Measurements from ENCODE around the gene CPXCR1.
A peak's percentile ranks its signal among the peaks of the same experiment; 100 is the strongest.

CPXCR1 gene

DNA sequence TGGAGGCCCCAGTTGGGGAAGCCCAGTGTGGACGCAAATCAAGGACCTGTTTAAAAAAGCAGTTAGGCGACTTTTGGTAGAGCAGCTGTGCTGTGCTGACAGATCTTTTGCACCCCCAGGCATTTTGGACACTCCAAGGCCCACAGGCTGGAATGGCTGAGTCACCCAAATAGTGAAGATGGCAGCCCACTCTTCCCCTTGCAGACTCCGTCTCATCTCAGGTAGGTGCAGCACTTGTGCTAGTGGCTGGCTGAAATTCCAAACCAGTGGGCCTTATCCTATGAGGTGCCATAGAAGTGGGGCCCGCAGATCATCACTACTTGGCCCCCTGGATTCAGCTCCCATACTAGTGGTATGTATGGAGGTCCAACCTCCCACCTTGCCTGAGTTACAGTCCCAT is 42.8 kb downstream of the CPXCR1 start:
- Histone ChIP-seq H3K9ac (ENCODE audit: low read depth, low read length, poor library complexity) (no peak overlapping the region), H2AFZ (ENCODE audit: low read length) (peak overlapping the region; percentile 24), H2BK12ac (ENCODE audit: low read length) (no peak overlapping the region), H3K27ac (replicated peaks; ENCODE audit: low read length) (no peak overlapping the region), H2BK15ac (ENCODE audit: low read length) (no peak overlapping the region), H4K91ac (ENCODE audit: low read depth, low read length, poor library complexity) (no peak overlapping the region), H3K79me1 (ENCODE audit: low read depth, low read length) (no peaks in the 10 kb centered on the region), H3K4me1 (ENCODE audit: control insufficient read depth in 2 of 2, insufficient read depth in 1 of 2, low read depth in 1 of 2, low read length in 2 of 2) (no peaks in the 10 kb centered on the region), H3K4me2 (ENCODE audit: insufficient read depth, low read length, poor library complexity, severe bottlenecking) (no peak overlapping the region), H3K18ac (ENCODE audit: low read length) (no peak overlapping the region), H3K4ac (ENCODE audit: low read length) (no peak overlapping the region), H3K9me3 (replicated peaks in 1 of 2; ENCODE audit: control insufficient read depth in 2 of 2, insufficient read depth in 1 of 2, low read depth in 1 of 2, low read length in 2 of 2) (no peaks in the 10 kb centered on the region), H3K27me3 (ENCODE audit: control insufficient read depth in 3 of 3, insufficient read depth in 3 of 3, low read depth in 1 of 3, low read length in 3 of 3) (no peaks in the 10 kb centered on the region), H2AK5ac (ENCODE audit: low read depth, low read length) (no peak overlapping the region), H4K8ac (ENCODE audit: low read depth, low read length) (no peak overlapping the region), H3K23ac (ENCODE audit: low read depth, low read length, poor library complexity) (no peak overlapping the region), H3K36me3 (replicated peaks in 1 of 2; ENCODE audit: control insufficient read depth in 2 of 2, insufficient read depth in 2 of 2, low read length in 2 of 2) (no peaks in the 10 kb centered on the region), H2BK5ac (ENCODE audit: low read length) (no peak overlapping the region), H3K4me3 (ENCODE audit: low read length in 2 of 2) (no peak overlapping the region), H3K14ac (ENCODE audit: low read length) (no peak overlapping the region), H2BK120ac (ENCODE audit: low read depth, low read length) (no peak overlapping the region)
- DNase-seq (ENCODE audit: low spot score), result no peak
- WGBS, 2 donors (ENCODE audit: extremely low coverage in 2 of 2, insufficient read length in 2 of 2, insufficient replicate concordance in 1 of 2), result no CpG with 5 or more reads among the region's 4 CpGs

Measured in neuronal stem cell (in vitro differentiated cells).